Measurements from ENCODE around the gene NDUFAF4. TPM values are rescaled to one million over a fixed set of nuclear protein-coding genes. Genes with fewer than 3 reads are reported as not detected.

The NDUFAF4 gene
- total RNA-seq, 1 donor from 2014 or later, result 21.2 TPM

- TF ChIP-seq, protein P1, sequence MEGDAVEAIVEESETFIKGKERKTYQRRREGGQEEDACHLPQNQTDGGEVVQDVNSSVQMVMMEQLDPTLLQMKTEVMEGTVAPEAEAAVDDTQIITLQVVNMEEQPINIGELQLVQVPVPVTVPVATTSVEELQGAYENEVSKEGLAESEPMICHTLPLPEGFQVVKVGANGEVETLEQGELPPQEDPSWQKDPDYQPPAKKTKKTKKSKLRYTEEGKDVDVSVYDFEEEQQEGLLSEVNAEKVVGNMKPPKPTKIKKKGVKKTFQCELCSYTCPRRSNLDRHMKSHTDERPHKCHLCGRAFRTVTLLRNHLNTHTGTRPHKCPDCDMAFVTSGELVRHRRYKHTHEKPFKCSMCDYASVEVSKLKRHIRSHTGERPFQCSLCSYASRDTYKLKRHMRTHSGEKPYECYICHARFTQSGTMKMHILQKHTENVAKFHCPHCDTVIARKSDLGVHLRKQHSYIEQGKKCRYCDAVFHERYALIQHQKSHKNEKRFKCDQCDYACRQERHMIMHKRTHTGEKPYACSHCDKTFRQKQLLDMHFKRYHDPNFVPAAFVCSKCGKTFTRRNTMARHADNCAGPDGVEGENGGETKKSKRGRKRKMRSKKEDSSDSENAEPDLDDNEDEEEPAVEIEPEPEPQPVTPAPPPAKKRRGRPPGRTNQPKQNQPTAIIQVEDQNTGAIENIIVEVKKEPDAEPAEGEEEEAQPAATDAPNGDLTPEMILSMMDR (conservative IDR thresholded peaks at IDR 0.05; ENCODE audit: low read depth, low read length), result no peak
- no peak overlapping the region for H3K4me3 ChIP-seq (ENCODE audit: low read depth, low read length)
- DNase-seq (ENCODE audit: low read depth), result no peak
Observed at GRCh38 chr6:96923400-96923799, 25.7 kb upstream of the NDUFAF4 start.

DNA sequence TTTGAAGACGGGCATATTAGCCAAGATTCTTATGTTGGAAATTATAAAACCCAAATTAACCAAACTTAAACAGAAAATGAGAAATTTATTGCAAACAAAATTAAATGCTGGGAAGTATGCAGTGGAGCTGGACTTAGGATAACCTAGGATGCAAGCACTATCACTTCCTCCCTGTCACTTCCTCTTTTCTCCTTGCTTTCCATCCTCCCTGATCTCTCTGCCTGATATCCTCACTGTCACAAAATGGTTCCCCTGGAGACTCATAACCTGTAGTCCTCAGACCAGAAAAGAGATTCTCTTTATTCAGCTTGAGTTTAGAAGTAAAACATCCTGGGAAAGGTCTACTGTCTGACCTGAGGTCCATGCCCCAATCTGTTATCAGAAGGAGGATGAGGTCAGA, 19.4 kb upstream of the NDUFAF4 start:
- DNase-seq (ENCODE audit: low read depth), result no peak
- TF ChIP-seq, protein P1 (conservative IDR thresholded peaks at IDR 0.05; ENCODE audit: low read depth, low read length), result no peak
- H3K4me3 ChIP-seq (ENCODE audit: low read depth, low read length), result no peak overlapping the region

DNA sequence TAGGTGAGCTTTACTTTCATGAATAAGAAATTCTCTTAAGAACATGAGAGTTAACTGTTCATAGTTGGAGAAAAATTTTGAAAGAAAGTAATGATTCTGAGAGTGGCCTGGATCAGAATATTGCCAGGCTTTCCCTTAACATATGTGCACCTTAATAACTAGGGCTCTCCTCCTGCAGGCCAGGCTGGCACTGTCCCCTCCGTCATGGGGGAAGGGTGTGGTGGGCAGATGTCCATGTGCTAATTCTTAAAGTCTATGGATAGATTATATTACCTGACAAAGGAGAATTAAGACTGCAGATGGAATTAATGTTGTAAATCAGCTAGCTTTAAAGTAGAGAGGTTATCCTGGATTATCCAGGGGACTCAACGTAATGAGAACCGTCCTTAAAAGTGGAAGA, 15.9 kb upstream of the NDUFAF4 start:
- H3K4me3 ChIP-seq (ENCODE audit: low read depth, low read length), result no peak overlapping the region
- DNase-seq (ENCODE audit: low read depth), result no peak
- TF ChIP-seq, protein P1 (conservative IDR thresholded peaks at IDR 0.05; ENCODE audit: low read depth, low read length), result no peak

GRCh38 chr6:96911751-96912150, 14.1 kb upstream of the NDUFAF4 start:
- no peak overlapping the region for H3K4me3 ChIP-seq (ENCODE audit: low read depth, low read length)
- no peak for DNase-seq (ENCODE audit: low read depth)
- TF ChIP-seq, protein P1 (conservative IDR thresholded peaks at IDR 0.05; ENCODE audit: low read depth, low read length), result no peak

DNA sequence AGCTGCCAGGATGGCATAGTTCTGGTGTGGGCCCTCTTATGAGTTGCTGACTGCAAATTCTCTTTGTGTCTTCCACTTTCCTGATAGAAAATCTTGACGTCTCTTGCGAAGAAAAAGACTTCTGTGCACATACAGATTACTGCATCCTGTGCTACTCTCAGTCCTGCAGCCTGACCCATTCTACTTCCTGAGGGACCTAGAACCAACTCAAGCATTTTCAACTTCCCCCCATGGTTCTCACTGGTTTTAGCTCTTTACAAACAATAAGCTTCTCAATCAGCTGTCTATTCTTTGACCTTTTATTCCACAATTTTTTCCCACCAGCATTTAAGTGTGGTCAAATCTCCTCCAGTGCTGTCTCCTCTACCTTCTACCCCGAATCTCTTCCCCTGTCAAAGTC, 13.5 kb upstream of the NDUFAF4 start:
- DNase-seq (ENCODE audit: low read depth), result no peak
- TF ChIP-seq, protein P1 (conservative IDR thresholded peaks at IDR 0.05; ENCODE audit: low read depth, low read length), result no peak
- H3K4me3 ChIP-seq (ENCODE audit: low read depth, low read length), result no peak overlapping the region

DNA sequence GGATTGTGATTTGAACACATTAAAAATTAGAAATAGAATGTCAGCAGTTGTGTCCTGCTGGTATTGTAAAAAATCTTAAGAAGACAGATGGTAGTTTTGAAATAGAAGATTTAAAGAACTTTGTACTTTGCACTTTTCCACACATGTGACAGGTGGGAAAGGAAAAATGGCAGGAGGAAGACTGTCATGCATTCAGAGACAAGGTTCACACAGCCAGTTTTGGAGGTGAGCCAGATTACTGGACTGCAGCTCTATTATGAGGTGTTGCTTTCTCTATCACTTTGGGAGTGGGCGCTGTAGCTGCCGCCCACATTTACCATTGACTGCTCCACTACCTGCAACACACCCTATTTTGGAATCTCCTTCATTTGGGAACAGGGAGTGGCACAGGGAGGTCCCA, 12.1 kb upstream of the NDUFAF4 start:
- no peak for DNase-seq (ENCODE audit: low read depth)
- TF ChIP-seq, protein P1 (conservative IDR thresholded peaks at IDR 0.05; ENCODE audit: low read depth, low read length), result no peak
- no peak overlapping the region for H3K4me3 ChIP-seq (ENCODE audit: low read depth, low read length)

DNA sequence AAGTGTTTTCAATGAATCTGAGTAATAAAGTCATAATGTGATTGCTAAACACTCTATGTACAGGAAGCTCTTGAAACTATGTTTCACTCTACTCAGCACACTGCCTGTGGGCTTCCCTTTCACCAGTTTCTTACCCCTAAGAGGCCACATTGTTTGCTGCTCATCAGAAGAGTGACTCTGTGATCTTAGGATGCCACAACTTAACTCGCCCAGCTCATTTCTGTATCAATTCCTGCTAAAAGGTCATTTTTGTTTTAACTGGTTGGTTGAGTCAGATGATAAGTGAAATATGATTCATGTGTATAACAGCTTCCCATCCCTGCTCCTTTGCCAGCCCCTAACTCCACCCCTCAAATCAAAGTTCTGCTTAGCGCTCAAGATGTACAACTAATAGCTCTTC, 9.8 kb upstream of the NDUFAF4 start:
- DNase-seq (ENCODE audit: low read depth), result no peak

More for the DNA sequence above, 9.8 kb upstream of the NDUFAF4 start:
- TF ChIP-seq, protein P1 (conservative IDR thresholded peaks at IDR 0.05; ENCODE audit: low read depth, low read length), result no peak
- no peak overlapping the region for H3K4me3 ChIP-seq (ENCODE audit: low read depth, low read length)
